Smooth muscle cell (in vitro differentiated cells): ENCODE results near the gene PROKR1. TPM values are rescaled to one million over a fixed set of nuclear protein-coding genes. Genes with fewer than 3 reads are reported as not detected.

Experiments
- DNase-seq: peaks from one replicate; lab custom pipeline; 2025; ENCODE audit not compliant: unreplicated experiment; lab: John Stamatoyannopoulos, UW
- H2AFZ ChIP-seq: fragments of 200-600 bp; sonication (generic); 2 replicates; pipeline ENCODE4 v1.6.0; 2016; ENCODE audit warnings: antibody characterized with exemption, low read depth, mild to moderate bottlenecking
- H3F3A ChIP-seq: fragments of 200-600 bp; sonication (generic); 2 replicates; pipeline ENCODE4 v1.6.0; 2017; ENCODE audit warnings: antibody characterized with exemption, low read depth
- H3K27ac ChIP-seq: fragments of 200-600 bp; sonication (generic); 2 replicates; pipeline ENCODE4 v1.5.1; 2016; ENCODE audit warnings: low read depth, mild to moderate bottlenecking
- H3K27me3 ChIP-seq: fragments of 200-600 bp; sonication (generic); 2 replicates; pipeline ENCODE4 v1.6.1; 2016; ENCODE audit warnings: low read depth, mild to moderate bottlenecking
- H3K36me3 ChIP-seq: fragments of 200-600 bp; sonication (generic); 2 replicates; pipeline ENCODE4 v1.5.1; 2016; ENCODE audit warnings: low read depth
- H3K4me1 ChIP-seq: fragments of 200-600 bp; sonication (generic); 2 replicates; pipeline ENCODE4 v1.5.1; 2016; ENCODE audit warnings: low read depth
- H3K4me2 ChIP-seq: fragments of 200-600 bp; sonication (generic); 2 replicates; pipeline ENCODE4 v1.6.0; 2016; ENCODE audit warnings: mild to moderate bottlenecking
- H3K4me3 ChIP-seq: fragments of 200-600 bp; sonication (generic); 2 replicates; pipeline ENCODE4 v1.5.1; 2016; ENCODE audit warnings: mild to moderate bottlenecking
- H3K79me2 ChIP-seq: fragments of 200-600 bp; sonication (generic); 2 replicates; pipeline ENCODE4 v1.6.0; 2016; ENCODE audit warnings: low read depth, mild to moderate bottlenecking
- H3K9ac ChIP-seq: fragments of 200-600 bp; sonication (generic); 2 replicates; pipeline ENCODE4 v1.6.0; 2016; ENCODE audit warnings: low read depth
- H3K9me3 ChIP-seq: fragments of 200-600 bp; sonication (generic); replicated peaks from 2 replicates; pipeline ENCODE4 v1.5.1; 2016; ENCODE audit warnings: low read depth
- H4K20me1 ChIP-seq: fragments of 200-600 bp; sonication (generic); 2 replicates; pipeline ENCODE4 v1.6.0; 2016; ENCODE audit warnings: low read depth
- WGBS: methylation state at CpG from one replicate; pipeline ENCODE4 v1.1.7; 2016; ENCODE audit warnings: low lambda C conversion rate; 5-methylcytosine and 5-hydroxymethylcytosine counted together
- polyA plus RNA-seq: library from polyadenylated mRNA; unstranded; fragments of >200 nt; fragmentation: Nextera tagmentation; extraction: Ambion mirVana; gene quantifications from 2 replicates; pipeline ENCODE4 v1.2.1, GENCODE V29; 2016
- total RNA-seq: library from RNA; depleted of rRNA; stranded (reverse); fragments of >200 nt; gene quantifications from 2 replicates; pipeline ENCODE4 v1.2.3, GENCODE V29; 2014
- TF ChIP-seq, protein P1 (sequence below): fragments of 200-600 bp; sonication (generic); IDR thresholded peaks from 2 replicates; pipeline ENCODE4 v1.5.1; 2017; ENCODE audit warnings: borderline replicate concordance, mild to moderate bottlenecking, antibody characterized with exemption; ENCODE audit not compliant: insufficient read depth, poor library complexity, severe bottlenecking

PROKR1 gene
- total and polyA plus RNA-seq, 2 experiments from 2014 or later: not detected

DNA sequence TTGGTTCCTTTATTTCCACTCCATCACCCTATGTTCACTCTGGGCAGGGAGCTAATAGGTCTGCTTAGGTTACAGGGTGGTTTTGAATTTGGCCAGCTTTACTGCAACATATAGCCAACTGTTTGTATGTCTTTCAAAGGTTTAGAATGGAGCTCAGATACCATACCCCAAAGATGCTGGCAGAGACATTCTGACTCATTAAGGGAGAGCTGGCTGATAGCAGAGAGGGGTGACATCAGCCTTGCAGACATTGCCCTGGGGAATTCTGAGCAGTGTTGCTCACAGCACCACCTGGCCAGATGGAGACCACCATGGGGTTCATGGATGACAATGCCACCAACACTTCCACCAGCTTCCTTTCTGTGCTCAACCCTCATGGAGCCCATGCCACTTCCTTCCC, 2.1 kb downstream of the PROKR1 start:
- Histone ChIP-seq H3K4me2 (no peak overlapping the region), H3K4me3 (no peak overlapping the region), H3K9me3 (no peaks in the 10 kb centered on the region), H2AFZ (no peak overlapping the region), H3K36me3 (no peaks in the 10 kb centered on the region), H3K9ac (no peak overlapping the region), H3K79me2 (no peaks in the 10 kb centered on the region), H3F3A (no peaks in the 10 kb centered on the region), H3K4me1 (no peaks in the 10 kb centered on the region), H4K20me1 (no peaks in the 10 kb centered on the region), H3K27ac (no peak overlapping the region), H3K27me3 (peaks cover 44% of the 10 kb centered on the region)
- TF ChIP-seq, protein P1, sequence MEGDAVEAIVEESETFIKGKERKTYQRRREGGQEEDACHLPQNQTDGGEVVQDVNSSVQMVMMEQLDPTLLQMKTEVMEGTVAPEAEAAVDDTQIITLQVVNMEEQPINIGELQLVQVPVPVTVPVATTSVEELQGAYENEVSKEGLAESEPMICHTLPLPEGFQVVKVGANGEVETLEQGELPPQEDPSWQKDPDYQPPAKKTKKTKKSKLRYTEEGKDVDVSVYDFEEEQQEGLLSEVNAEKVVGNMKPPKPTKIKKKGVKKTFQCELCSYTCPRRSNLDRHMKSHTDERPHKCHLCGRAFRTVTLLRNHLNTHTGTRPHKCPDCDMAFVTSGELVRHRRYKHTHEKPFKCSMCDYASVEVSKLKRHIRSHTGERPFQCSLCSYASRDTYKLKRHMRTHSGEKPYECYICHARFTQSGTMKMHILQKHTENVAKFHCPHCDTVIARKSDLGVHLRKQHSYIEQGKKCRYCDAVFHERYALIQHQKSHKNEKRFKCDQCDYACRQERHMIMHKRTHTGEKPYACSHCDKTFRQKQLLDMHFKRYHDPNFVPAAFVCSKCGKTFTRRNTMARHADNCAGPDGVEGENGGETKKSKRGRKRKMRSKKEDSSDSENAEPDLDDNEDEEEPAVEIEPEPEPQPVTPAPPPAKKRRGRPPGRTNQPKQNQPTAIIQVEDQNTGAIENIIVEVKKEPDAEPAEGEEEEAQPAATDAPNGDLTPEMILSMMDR: no peak
- DNase-seq: no peak

DNA sequence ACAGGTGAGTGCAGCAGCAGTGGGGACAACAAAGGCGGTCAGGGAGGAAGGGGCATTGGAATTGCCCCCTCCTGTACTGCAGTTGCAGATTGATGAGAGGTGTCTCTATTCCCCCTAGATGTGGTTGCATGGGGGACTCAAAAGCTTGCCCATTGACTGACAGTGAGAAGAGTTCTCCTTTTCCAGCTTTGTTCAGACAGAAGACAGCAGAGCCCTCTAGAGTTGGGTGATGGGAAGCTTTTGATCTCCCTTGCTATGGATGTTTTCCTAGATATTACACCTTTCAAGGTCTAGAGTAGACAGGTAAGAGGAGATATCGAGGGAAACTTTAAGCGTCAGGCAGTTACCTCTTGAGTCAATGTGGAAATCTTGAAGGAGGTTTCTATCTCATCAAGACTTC, 2.9 kb downstream of the PROKR1 start:
- Histone ChIP-seq H3K9me3 (no peaks in the 10 kb centered on the region), H3K36me3 (no peaks in the 10 kb centered on the region), H3K4me1 (no peaks in the 10 kb centered on the region), H3F3A (no peaks in the 10 kb centered on the region), H3K4me3 (no peak overlapping the region), H3K27ac (no peak overlapping the region), H4K20me1 (no peaks in the 10 kb centered on the region), H3K4me2 (no peak overlapping the region), H3K27me3 (peaks cover 38% of the 10 kb centered on the region), H2AFZ (no peak overlapping the region), H3K9ac (no peak overlapping the region), H3K79me2 (no peaks in the 10 kb centered on the region)
- TF ChIP-seq, protein P1: no peak
- no peak for DNase-seq
- 96% methylated on average over 3 of the region's 3 CpGs for WGBS

DNA sequence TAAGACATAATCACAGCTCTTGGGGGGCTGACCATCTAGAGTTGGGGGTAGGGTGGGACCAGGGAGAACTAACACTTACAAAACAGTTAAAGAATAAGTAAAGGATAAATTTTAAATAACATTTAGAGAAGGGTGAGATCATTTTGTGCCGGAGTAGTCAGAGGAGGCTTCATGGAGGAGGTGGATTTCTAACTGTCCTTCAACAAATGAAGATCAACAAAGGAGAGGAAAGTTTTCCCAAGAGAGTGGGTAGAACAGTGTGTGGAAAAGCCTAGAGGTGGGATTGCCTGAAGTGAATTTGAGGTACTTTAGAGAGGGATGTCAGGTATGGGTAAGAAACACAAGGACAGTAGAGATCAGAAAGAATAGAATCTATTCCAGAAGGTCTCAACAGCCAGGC, 7.3 kb downstream of the PROKR1 start:
- WGBS: 100% methylated on average over 1 of the region's 1 CpG
- H3K36me3 ChIP-seq: no peaks in the 10 kb centered on the region
- no peak for DNase-seq
- no peak overlapping the region for H3K9ac ChIP-seq
- no peaks in the 10 kb centered on the region for H3K4me1 ChIP-seq
- no peak overlapping the region for H2AFZ ChIP-seq
- H3K9me3 ChIP-seq: no peaks in the 10 kb centered on the region
- H3K27me3 ChIP-seq: no peaks in the 10 kb centered on the region
- no peak overlapping the region for H3K27ac ChIP-seq
- H3K4me2 ChIP-seq: no peak overlapping the region
- no peaks in the 10 kb centered on the region for H3K79me2 ChIP-seq
- H4K20me1 ChIP-seq: no peaks in the 10 kb centered on the region
- no peaks in the 10 kb centered on the region for H3F3A ChIP-seq
- no peak overlapping the region for H3K4me3 ChIP-seq
- TF ChIP-seq, protein P1: no peak

GRCh38 chr2:68653034-68653433, 9.7 kb downstream of the PROKR1 start:
- no peaks in the 10 kb centered on the region for H3K9me3 ChIP-seq
- H3K4me3 ChIP-seq: no peak overlapping the region
- no peaks in the 10 kb centered on the region for H3K27me3 ChIP-seq
- no peaks in the 10 kb centered on the region for H3K4me1 ChIP-seq
- WGBS: 91% methylated on average over 9 of the region's 9 CpGs
- no peaks in the 10 kb centered on the region for H4K20me1 ChIP-seq
- no peaks in the 10 kb centered on the region for H3K36me3 ChIP-seq
- no peak overlapping the region for H3K4me2 ChIP-seq
- no peak for DNase-seq
- no peak overlapping the region for H2AFZ ChIP-seq
- no peak overlapping the region for H3K9ac ChIP-seq
- no peaks in the 10 kb centered on the region for H3F3A ChIP-seq
- H3K27ac ChIP-seq: no peak overlapping the region
- TF ChIP-seq, protein P1: no peak
- H3K79me2 ChIP-seq: no peaks in the 10 kb centered on the region
